ENCODE results near the gene SLC35C1.
"Not testable (repeated sequence)": the region's sequence is repeated elsewhere in the genome, so short reads cannot be mapped to it uniquely, and the experiment has no call there.

SLC35C1 gene

DNA sequence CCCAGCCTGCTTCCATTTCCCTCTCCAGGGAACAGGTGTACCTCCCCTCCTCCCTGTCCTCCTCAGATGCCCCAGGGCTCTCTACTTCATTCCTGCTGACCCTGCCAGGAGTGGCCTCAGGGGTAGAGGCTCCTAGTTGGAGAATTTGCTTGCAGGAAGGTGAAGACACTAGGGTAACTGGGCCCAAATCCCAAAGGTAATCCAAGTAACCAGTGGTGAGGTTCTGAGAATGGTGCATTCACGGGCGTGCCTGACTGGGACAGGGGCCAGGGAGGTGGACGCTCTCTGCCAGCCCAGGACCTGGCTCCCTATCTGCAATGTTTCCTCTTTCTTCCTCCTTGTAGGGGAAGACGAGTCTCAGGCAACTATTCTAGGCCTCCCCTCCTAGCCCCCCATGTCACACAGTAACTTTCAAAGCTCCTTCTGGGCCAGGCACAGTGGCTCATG, 2.9 kb downstream of the SLC35C1 start:
- peaks cover 22% of the 10 kb centered on the region for H3K4me1 ChIP-seq (ENCODE audit: control insufficient read depth, insufficient read depth, low read length)
- H3K27ac ChIP-seq (ENCODE audit: low read depth, low read length), result no peak overlapping the region
- peak overlapping the region; percentile 19 for H3K4me3 ChIP-seq (ENCODE audit: low read length)
- peaks cover 18% of the 10 kb centered on the region for H3K36me3 ChIP-seq (ENCODE audit: control insufficient read depth, insufficient read depth, low read length)
- no peak overlapping the region for H3K9ac ChIP-seq (ENCODE audit: low read length)
- H3K27me3 ChIP-seq (ENCODE audit: control insufficient read depth, insufficient read depth, low read length), result no peaks in the 10 kb centered on the region

DNA sequence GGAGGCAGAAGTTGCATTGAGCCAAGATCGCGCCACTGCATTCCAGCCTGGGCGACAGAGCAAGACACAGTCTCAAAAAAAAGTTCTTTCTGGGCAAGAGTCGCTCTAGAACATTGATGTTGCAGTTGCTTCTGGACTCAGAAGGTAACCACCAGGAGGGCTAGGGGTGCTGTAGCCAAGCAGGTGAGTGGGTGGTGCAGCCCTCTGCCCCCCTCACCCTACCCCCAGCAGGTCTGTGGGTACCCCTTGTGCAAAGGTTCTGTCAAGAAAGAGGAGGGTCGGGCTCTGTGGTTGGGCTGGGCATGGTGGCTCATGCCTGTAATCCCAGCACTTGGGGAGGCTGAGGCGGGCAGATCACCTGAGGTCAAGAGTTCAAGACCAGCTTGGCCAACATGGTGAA, 3.5 kb downstream of the SLC35C1 start:
- not testable (repeated sequence) for H3K27ac ChIP-seq (ENCODE audit: low read depth, low read length); H3K9ac ChIP-seq (ENCODE audit: low read length); H3K4me3 ChIP-seq (ENCODE audit: low read length); H3K27me3 ChIP-seq (ENCODE audit: control insufficient read depth, insufficient read depth, low read length)
- H3K36me3 ChIP-seq (ENCODE audit: control insufficient read depth, insufficient read depth, low read length), result peaks cover 18% of the 10 kb centered on the region
- H3K4me1 ChIP-seq (ENCODE audit: control insufficient read depth, insufficient read depth, low read length), result peaks cover 22% of the 10 kb centered on the region

DNA sequence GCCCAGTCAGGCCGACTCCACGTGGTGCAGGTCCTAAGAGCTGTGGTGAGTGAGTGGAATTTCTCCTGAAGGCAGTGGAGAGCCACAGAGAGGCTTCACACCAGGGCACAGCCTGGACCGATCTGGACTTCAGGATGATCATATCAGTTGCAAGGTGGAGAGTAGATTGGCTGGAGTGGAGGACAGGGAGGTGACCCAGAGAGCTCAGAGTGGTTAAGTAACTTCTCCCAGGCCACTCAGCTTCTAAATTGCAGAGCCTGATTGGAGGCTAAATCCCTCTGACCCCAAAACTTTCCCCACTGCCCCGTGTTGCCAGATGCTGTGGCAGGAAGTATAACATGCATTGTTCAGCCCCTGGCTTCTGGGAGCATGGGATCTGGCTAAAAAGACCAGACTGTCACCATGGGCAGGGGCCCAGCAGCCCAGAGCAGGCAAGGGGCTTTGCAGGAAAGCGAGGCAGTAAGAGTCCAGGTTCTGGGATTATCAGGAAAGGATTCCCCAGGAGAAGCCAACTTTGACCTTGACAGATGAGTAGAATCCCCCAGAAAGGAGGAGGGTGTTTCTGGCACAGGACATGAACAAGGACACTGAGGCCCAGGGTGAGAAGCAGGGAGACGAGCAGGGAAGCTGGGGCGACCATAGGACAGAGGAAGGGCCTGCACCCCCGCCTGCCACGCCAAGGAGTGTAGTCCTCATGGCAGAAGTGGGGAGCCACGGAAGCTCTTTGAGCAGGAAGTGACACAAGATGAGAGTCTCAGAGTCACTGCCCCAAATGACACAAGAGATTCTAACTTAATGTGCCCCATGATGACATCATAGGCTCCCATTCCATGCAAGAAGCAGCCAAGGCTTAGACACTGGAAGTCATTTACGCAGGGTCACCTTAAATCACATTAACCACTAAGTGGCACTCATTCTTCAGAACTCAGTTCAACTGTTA, 4.8 kb downstream of the SLC35C1 start:
- Histone ChIP-seq H3K4me1 (ENCODE audit: control insufficient read depth, insufficient read depth, low read length) (peaks cover 22% of the 10 kb centered on the region), H3K4me3 (ENCODE audit: low read length) (no peak overlapping the region), H3K9ac (ENCODE audit: low read length) (no peak overlapping the region), H3K27ac (ENCODE audit: low read depth, low read length) (no peak overlapping the region), H3K27me3 (ENCODE audit: control insufficient read depth, insufficient read depth, low read length) (no peaks in the 10 kb centered on the region), H3K36me3 (ENCODE audit: control insufficient read depth, insufficient read depth, low read length) (peaks cover 18% of the 10 kb centered on the region)

DNA sequence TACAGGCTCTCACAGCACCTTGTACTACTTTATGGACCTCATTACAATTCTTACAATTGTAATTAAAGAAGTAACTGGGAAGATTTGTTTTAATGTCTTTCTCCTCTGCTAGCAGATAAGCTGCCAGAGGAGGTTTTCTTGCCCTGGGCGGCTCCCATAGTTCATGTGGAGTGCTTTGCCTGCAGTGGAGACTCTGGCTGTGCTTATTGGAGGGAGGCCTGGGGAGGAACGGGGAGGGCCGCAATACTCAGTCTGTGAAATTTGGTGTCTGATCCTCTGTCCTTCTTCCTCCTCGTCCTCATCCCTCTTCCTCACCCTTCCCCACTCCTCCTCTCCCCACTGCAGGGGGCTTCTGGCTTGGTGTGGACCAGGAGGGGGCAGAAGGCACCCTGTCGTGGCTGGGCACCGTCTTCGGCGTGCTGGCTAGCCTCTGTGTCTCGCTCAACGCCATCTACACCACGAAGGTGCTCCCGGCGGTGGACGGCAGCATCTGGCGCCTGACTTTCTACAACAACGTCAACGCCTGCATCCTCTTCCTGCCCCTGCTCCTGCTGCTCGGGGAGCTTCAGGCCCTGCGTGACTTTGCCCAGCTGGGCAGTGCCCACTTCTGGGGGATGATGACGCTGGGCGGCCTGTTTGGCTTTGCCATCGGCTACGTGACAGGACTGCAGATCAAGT, 5.6 kb downstream of the SLC35C1 start:
- H3K4me1 ChIP-seq (ENCODE audit: control insufficient read depth, insufficient read depth, low read length), result peaks cover 22% of the 10 kb centered on the region
- H3K9ac ChIP-seq (ENCODE audit: low read length), result no peak overlapping the region
- H3K27me3 ChIP-seq (ENCODE audit: control insufficient read depth, insufficient read depth, low read length), result no peaks in the 10 kb centered on the region
- no peak overlapping the region for H3K27ac ChIP-seq (ENCODE audit: low read depth, low read length)
- no peak overlapping the region for H3K4me3 ChIP-seq (ENCODE audit: low read length)
- peaks cover 18% of the 10 kb centered on the region for H3K36me3 ChIP-seq (ENCODE audit: control insufficient read depth, insufficient read depth, low read length)

DNA sequence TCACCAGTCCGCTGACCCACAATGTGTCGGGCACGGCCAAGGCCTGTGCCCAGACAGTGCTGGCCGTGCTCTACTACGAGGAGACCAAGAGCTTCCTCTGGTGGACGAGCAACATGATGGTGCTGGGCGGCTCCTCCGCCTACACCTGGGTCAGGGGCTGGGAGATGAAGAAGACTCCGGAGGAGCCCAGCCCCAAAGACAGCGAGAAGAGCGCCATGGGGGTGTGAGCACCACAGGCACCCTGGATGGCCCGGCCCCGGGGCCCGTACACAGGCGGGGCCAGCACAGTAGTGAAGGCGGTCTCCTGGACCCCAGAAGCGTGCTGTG, 6.1 kb downstream of the SLC35C1 start:
- Histone ChIP-seq H3K4me3 (ENCODE audit: low read length) (no peak overlapping the region), H3K4me1 (ENCODE audit: control insufficient read depth, insufficient read depth, low read length) (peaks cover 17% of the 10 kb centered on the region), H3K36me3 (ENCODE audit: control insufficient read depth, insufficient read depth, low read length) (peaks cover 18% of the 10 kb centered on the region), H3K9ac (ENCODE audit: low read length) (no peak overlapping the region), H3K27me3 (ENCODE audit: control insufficient read depth, insufficient read depth, low read length) (no peaks in the 10 kb centered on the region), H3K27ac (ENCODE audit: low read depth, low read length) (no peak overlapping the region)

DNA sequence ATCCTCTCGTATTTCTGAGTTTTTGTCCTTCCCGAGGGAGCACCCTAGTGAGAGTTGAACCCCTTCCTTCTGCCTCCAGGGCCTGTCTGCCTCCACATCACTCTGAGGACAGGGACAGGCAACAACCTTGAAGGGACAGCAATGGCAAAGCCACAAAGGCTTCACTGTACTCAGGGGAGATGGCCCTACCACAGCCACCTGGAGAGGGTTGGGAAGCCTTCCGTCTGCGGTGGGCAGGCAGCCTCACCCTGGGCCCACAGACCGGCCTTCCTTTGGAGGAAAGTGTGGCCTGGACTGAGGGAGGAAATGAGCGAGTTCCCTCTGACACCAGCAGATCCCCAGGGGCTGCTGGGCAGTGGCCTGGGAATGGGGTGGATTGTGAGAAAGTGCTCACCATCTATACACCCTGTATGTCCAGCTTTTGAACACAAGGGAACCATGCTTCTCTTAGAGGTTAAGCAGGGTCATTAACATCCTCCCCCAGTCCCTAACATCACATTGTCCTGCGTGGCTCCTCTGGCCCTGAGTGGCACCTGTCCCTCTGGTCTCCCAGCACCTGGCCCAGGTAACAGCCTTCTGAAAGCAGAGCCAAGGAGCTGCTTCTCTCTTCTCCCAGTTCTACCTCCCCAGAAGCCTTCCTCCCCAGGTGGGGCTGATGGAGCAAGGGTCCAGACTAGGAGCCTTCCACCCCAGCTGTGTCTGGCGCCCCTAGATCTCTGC, 6.8 kb downstream of the SLC35C1 start:
- peaks cover 10% of the 10 kb centered on the region for H3K4me1 ChIP-seq (ENCODE audit: control insufficient read depth, insufficient read depth, low read length)
- no peak overlapping the region for H3K27ac ChIP-seq (ENCODE audit: low read depth, low read length)
- no peak overlapping the region for H3K9ac ChIP-seq (ENCODE audit: low read length)
- H3K36me3 ChIP-seq (ENCODE audit: control insufficient read depth, insufficient read depth, low read length), result peaks cover 18% of the 10 kb centered on the region
- no peak overlapping the region for H3K4me3 ChIP-seq (ENCODE audit: low read length)
- H3K27me3 ChIP-seq (ENCODE audit: control insufficient read depth, insufficient read depth, low read length), result no peaks in the 10 kb centered on the region

DNA sequence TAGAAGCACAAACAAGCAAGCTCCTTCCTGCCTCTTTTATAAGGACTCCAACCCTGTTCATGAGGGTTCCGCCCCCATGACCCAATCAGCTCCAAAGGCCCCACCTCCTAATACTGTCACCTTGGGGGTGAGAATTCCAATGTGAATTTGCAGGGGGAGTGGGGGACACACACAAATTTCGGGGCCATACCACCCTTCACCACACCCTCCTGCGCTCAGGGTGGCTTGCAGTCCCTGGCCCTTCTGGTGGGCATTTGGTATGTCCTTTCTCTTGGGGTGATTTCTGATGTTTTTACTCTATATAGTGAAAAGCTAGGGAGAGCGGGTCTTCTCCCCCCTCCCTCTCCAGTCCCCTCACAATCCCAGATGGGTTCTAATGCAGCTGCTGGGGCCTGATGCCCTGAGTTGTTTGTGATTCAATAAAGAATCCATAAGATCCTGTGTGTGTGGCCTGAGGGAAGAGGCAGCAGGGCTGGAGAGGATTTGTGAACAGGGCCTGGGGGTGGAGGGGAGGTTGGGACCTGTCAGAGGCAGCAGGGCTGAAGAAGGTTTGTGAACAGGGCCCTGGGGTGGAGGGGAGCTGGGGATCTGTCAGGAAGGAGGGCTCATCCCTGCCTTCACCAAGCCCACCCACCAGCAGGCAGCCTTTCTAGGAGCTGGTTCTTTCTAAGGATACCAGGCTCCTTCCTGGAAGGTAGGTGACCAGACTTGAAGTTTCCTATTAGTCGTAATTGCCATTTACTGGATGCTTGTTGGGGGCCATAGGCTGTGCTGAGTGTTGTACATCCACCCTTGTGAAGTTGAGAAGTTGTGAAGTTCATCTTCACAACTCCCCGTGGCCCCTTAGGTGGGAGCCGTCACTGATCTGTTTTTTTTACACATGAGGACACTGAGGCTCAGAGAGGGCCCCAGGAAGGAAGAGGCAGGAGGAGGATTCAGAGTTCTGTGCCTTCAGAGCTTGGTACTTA, 7.9 kb downstream of the SLC35C1 start:
- no peak overlapping the region for H3K4me3 ChIP-seq (ENCODE audit: low read length)
- no peak overlapping the region for H3K27ac ChIP-seq (ENCODE audit: low read depth, low read length)
- H3K9ac ChIP-seq (ENCODE audit: low read length), result no peak overlapping the region
- H3K27me3 ChIP-seq (ENCODE audit: control insufficient read depth, insufficient read depth, low read length), result no peaks in the 10 kb centered on the region
- H3K4me1 ChIP-seq (ENCODE audit: control insufficient read depth, insufficient read depth, low read length), result no peaks in the 10 kb centered on the region
- H3K36me3 ChIP-seq (ENCODE audit: control insufficient read depth, insufficient read depth, low read length), result peaks cover 18% of the 10 kb centered on the region

DNA sequence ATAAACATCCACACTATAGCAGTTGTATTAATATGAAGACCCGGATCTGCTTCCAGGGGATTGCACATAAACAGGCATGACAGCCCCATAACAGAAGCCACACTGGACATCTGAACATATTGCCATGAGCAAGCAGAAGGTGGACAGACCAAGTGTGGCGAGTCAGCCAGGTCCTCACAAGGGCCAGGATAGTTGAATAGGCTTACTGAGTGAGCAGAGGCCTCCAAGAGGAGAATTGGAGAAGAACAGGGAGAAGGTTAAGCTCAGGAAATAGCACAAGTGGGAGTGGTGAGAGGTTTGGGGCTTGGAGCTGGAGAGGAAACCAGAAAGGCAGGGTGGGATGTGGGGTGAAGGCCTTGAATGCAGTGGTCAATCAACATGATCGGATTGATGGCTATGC, 10.8 kb downstream of the SLC35C1 start:
- Histone ChIP-seq H3K27me3 (ENCODE audit: control insufficient read depth, insufficient read depth, low read length) (no peaks in the 10 kb centered on the region), H3K36me3 (ENCODE audit: control insufficient read depth, insufficient read depth, low read length) (peaks cover 14% of the 10 kb centered on the region), H3K9ac (ENCODE audit: low read length) (no peak overlapping the region), H3K4me3 (ENCODE audit: low read length) (no peak overlapping the region), H3K27ac (ENCODE audit: low read depth, low read length) (no peak overlapping the region), H3K4me1 (ENCODE audit: control insufficient read depth, insufficient read depth, low read length) (no peaks in the 10 kb centered on the region)

DNA sequence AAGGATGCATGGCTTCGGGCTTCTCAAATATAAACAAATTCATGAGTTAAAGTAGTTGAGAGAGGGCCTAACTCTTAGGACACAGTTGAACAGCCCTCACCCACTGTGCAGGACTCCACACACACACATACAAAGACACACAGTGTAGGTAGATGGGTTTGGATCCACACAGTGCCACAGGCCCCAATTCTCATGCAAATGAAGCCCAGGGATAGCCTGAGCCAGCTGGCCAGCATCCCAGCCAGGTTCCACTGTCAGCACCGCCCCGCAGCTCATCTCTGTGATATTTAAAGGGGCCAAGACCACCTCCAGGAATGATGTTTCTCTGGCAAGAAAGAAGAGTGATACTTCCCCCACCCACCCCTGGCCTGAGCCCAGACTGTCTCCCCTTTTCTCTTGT, 11.7 kb downstream of the SLC35C1 start:
- H3K36me3 ChIP-seq (ENCODE audit: control insufficient read depth, insufficient read depth, low read length), result peaks cover 6% of the 10 kb centered on the region
- no peaks in the 10 kb centered on the region for H3K27me3 ChIP-seq (ENCODE audit: control insufficient read depth, insufficient read depth, low read length)
- no peaks in the 10 kb centered on the region for H3K4me1 ChIP-seq (ENCODE audit: control insufficient read depth, insufficient read depth, low read length)
- no peak overlapping the region for H3K4me3 ChIP-seq (ENCODE audit: low read length)
- no peak overlapping the region for H3K9ac ChIP-seq (ENCODE audit: low read length)
- H3K27ac ChIP-seq (ENCODE audit: low read depth, low read length), result no peak overlapping the region

DNA sequence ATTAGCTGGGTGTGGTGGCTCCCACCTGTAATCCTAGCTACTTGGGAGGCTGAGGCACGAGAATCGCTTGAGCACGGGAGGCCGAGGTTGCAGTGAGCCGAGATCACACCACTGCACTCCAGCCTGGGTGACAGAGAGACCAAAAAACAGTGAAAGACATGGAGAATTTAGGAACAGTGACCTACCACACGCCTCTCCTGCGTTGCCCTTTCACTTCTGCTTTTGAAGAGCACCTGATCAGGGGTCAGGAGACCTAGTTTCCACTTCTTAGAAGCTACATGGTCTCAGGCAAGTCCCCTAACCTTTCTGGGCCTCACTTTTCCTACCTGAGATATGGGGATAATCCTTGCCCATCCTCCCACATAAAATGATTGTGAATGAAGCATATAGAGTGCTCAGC, 12.2 kb downstream of the SLC35C1 start:
- H3K4me3 ChIP-seq (ENCODE audit: low read length), result no peak overlapping the region
- no peaks in the 10 kb centered on the region for H3K27me3 ChIP-seq (ENCODE audit: control insufficient read depth, insufficient read depth, low read length)
- H3K9ac ChIP-seq (ENCODE audit: low read length), result no peak overlapping the region
- H3K4me1 ChIP-seq (ENCODE audit: control insufficient read depth, insufficient read depth, low read length), result no peaks in the 10 kb centered on the region
- H3K36me3 ChIP-seq (ENCODE audit: control insufficient read depth, insufficient read depth, low read length), result peaks cover under 1% of the 10 kb centered on the region
- H3K27ac ChIP-seq (ENCODE audit: low read depth, low read length), result no peak overlapping the region

DNA sequence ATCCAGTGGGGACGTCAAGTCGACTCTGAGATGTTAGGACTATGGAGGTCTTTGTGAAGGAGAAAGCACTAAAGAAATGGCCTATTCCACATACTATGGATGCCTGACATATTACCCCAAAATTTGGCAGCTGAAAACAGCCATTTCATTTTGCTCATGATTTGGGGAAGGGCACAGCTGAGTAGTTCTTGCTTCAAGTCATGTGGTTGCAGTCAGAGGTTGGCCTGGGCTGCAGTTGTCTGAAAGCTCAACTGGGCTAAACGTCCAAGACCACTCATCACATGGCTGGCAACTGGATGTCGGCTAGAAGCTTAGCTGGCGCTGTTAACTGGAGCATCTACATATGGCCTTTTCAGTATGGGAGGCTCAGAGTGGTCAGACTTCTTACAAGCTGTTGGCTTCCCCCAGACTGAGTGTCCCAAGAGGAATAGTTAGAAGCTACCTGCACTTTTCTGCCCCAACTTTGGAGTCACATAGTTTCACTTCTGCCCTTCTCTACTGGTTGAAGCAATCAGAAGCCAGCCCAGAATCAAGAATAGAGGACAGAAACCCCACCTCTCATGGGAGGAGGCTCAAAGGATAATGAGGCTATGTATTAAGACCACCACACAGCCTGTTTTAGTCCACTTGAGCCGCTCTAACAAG, 14.1 kb downstream of the SLC35C1 start:
- Histone ChIP-seq H3K4me3 (ENCODE audit: low read length) (no peak overlapping the region), H3K4me1 (ENCODE audit: control insufficient read depth, insufficient read depth, low read length) (no peaks in the 10 kb centered on the region), H3K9ac (ENCODE audit: low read length) (no peak overlapping the region), H3K27ac (ENCODE audit: low read depth, low read length) (no peak overlapping the region), H3K36me3 (ENCODE audit: control insufficient read depth, insufficient read depth, low read length) (no peaks in the 10 kb centered on the region), H3K27me3 (ENCODE audit: control insufficient read depth, insufficient read depth, low read length) (no peaks in the 10 kb centered on the region)

Data from rectal smooth muscle tissue (tissue), 1 donor.